AG04450 (cell line): Measurements from ENCODE around the gene INPP5B. TPM values are rescaled to one million over a fixed set of nuclear protein-coding genes. Genes with fewer than 3 reads are reported as not detected.

ENCODE experiments used
- CTCF ChIA-PET: fragments of 300-600, 350-600 bp; formaldehyde crosslinking; extraction: SDS; loops from one replicate; lab custom pipeline; 2022; ENCODE audit warnings: antibody characterized with exemption, inconsistent platforms; lab: Charles Lee
- POLR2A ChIA-PET: fragments of 350-600 bp; formaldehyde crosslinking; extraction: SDS; loops from one replicate; lab custom pipeline; 2021; ENCODE audit warnings: antibody characterized with exemption, inconsistent platforms; lab: Yijun Ruan, JAX
- DNase-seq: peaks from one replicate; pipeline ENCODE4 v3.0.0-alpha.2; 2011; ENCODE audit warnings: low read depth, low spot score
- H3K27ac ChIP-seq: one replicate; pipeline ENCODE4 v1.5.1; 2012; ENCODE audit warnings: low read depth, low read length, control low read depth
- H3K27me3 ChIP-seq: one replicate; pipeline ENCODE4 v1.6.0; 2012; ENCODE audit warnings: low read length; ENCODE audit not compliant: control insufficient read depth, insufficient read depth
- H3K4me3 ChIP-seq: 2 replicates; pipeline ENCODE4 v1.5.1; 2011; ENCODE audit warnings: mild to moderate bottlenecking, low read depth, low read length, control low read depth
- H3K9me3 ChIP-seq: 2 replicates; pipeline ENCODE4 v1.5.1; 2012; ENCODE audit warnings: low read length; ENCODE audit not compliant: control insufficient read depth, insufficient read depth
- CTCF ChIP-seq: IDR thresholded peaks from 2 replicates; pipeline ENCODE4 v1.5.1; 2011; ENCODE audit warnings: low read depth, low read length, control low read depth, inconsistent platforms
- polyA plus RNA-seq: library from polyadenylated mRNA; depleted of rRNA; stranded (reverse); fragments of >200 nt; gene quantifications from 2 replicates; pipeline ENCODE4 v1.2.3, GENCODE V29; 2011

INPP5B gene
- polyA plus RNA-seq, 1 experiment: 21.9 TPM

- TF ChIP-seq CTCF: no peak
- no peaks in the 10 kb centered on the region for H3K9me3 ChIP-seq
- H3K27ac ChIP-seq: no peak overlapping the region
- ChIA-PET CTCF (interaction anchor here (0.7 to 4.3 kb wide), 2 partner anchors 19 to 23 kb away, joined by 3 to 25 read pairs; no protein-coding TSS in a partner anchor), POLR2A (interaction anchor here (0.8 to 0.9 kb wide), 2 partner anchors 29 to 95 kb away, joined by 3 to 7 read pairs; partner anchors contain the start of genes C1orf122 and YRDC)
- no peak overlapping the region for H3K4me3 ChIP-seq
- no peaks in the 10 kb centered on the region for H3K27me3 ChIP-seq
- no peak for DNase-seq
Measured at GRCh38 chr1:37836788-37837187, 110.1 kb downstream of the INPP5B start.

- POLR2A ChIA-PET: no interaction called here
- Histone ChIP-seq H3K27me3 (no peaks in the 10 kb centered on the region), H3K27ac (no peak overlapping the region), H3K4me3 (no peak overlapping the region), H3K9me3 (no peaks in the 10 kb centered on the region)
- DNase-seq: no peak
- TF ChIP-seq CTCF: no peak
- CTCF ChIA-PET: interaction anchor here (0.9 to 1.4 kb wide), 2 partner anchors 27 to 28 kb away, joined by 5 to 11 read pairs; partner anchors contain the start of gene MTF1
Measured at GRCh38 chr1:37831809-37832208, 115.0 kb downstream of the INPP5B start.

GRCh38 chr1:37831109-37831508, 115.7 kb downstream of the INPP5B start:
- POLR2A ChIA-PET: no interaction called here
- no peak for TF ChIP-seq CTCF
- CTCF ChIA-PET: interaction anchor here (0.9 to 1.4 kb wide), 2 partner anchors 27 to 29 kb away, joined by 5 to 11 read pairs; partner anchors contain the start of gene MTF1
- Histone ChIP-seq H3K4me3 (no peak overlapping the region), H3K27ac (no peak overlapping the region), H3K27me3 (no peaks in the 10 kb centered on the region), H3K9me3 (no peaks in the 10 kb centered on the region)
- DNase-seq: no peak

- CTCF ChIA-PET: interaction anchor here (2.2 kb wide), 1 partner anchor 32 kb away, joined by 13 read pairs; no protein-coding TSS in a partner anchor
- DNase-seq: no peak
- no peak overlapping the region for H3K4me3 ChIP-seq
- POLR2A ChIA-PET: interaction anchor here (1.1 kb wide), 2 partner anchors 20 to 31 kb away, joined by 3 to 7 read pairs; partner anchors contain the start of genes C1orf122, MTF1 and YRDC
- TF ChIP-seq CTCF: no peak
- H3K27me3 ChIP-seq: no peaks in the 10 kb centered on the region
- H3K27ac ChIP-seq: no peak overlapping the region
- no peaks in the 10 kb centered on the region for H3K9me3 ChIP-seq
Measured at GRCh38 chr1:37828410-37829074, 118.3 kb downstream of the INPP5B start.

GRCh38 chr1:37825506-37825905, 121.3 kb downstream of the INPP5B start:
- Histone ChIP-seq H3K4me3 (no peak overlapping the region), H3K9me3 (no peaks in the 10 kb centered on the region), H3K27ac (peak overlapping the region; percentile 31), H3K27me3 (no peaks in the 10 kb centered on the region)
- DNase-seq: no peak
- ChIA-PET CTCF (interaction anchor here (1.2 to 1.7 kb wide), 4 partner anchors 12 to 35 kb away, joined by 5 to 6 read pairs (median 5); no protein-coding TSS in a partner anchor), POLR2A (interaction anchor here (0.7 to 1.3 kb wide), 2 partner anchors 17 to 34 kb away, joined by 3 to 8 read pairs; partner anchors contain the start of genes C1orf122, MTF1 and YRDC)
- TF ChIP-seq CTCF: no peak
